Measurements from ENCODE around the gene ABI1.

Gene ABI1

DNA sequence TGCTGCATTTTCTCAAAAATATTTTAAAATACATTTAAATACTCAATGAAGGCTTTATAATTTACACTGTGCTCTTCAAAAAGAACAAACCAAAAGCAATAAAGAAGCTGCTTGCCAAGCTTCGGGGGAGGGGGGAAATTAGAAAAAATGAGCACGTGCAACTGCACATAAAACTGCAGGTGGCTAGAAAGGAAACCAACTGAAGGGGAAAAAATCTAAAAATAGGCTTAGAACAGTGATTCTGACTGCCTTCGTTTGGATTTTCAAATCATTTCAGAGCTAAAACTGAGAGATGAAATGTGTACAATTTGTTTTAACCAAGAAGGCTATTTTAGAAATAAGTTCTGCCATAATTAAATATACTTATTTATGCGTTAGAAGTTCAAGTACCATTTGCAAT is 61.4 kb downstream of the ABI1 start:
- TF ChIP-seq, protein P1, sequence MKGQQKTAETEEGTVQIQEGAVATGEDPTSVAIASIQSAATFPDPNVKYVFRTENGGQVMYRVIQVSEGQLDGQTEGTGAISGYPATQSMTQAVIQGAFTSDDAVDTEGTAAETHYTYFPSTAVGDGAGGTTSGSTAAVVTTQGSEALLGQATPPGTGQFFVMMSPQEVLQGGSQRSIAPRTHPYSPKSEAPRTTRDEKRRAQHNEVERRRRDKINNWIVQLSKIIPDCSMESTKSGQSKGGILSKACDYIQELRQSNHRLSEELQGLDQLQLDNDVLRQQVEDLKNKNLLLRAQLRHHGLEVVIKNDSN (IDR thresholded peaks at IDR 0.05) = no peak
- TF ChIP-seq ZBTB7A (IDR thresholded peaks at IDR 0.05; ENCODE audit: low read depth) (no peak), YY1 (IDR thresholded peaks at IDR 0.05; ENCODE audit: low read depth) (no peak), CEBPB (IDR thresholded peaks at IDR 0.05) (no peak), RAD21 (IDR thresholded peaks at IDR 0.05; ENCODE audit: low read depth) (no peak), TEAD4 (IDR thresholded peaks at IDR 0.05) (no peak), CREB1 (IDR thresholded peaks at IDR 0.05; ENCODE audit: low read depth) (no peak), EGR1 (IDR thresholded peaks at IDR 0.05) (no peak), TAF1 (IDR thresholded peaks at IDR 0.05; ENCODE audit: low read depth) (no peak), EP300 (IDR thresholded peaks at IDR 0.05; ENCODE audit: borderline replicate concordance) (no peak), NFIC (IDR thresholded peaks at IDR 0.05) (no peak), TCF12 (IDR thresholded peaks at IDR 0.05; ENCODE audit: low read depth) (no peak), FOXM1 (IDR thresholded peaks at IDR 0.05; ENCODE audit: borderline replicate concordance, low read depth) (no peak)
- TF ChIP-seq, protein P2, sequence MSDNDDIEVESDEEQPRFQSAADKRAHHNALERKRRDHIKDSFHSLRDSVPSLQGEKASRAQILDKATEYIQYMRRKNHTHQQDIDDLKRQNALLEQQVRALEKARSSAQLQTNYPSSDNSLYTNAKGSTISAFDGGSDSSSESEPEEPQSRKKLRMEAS (IDR thresholded peaks at IDR 0.05) = no peak; the same call in 1 of the 2 replicates
- TF ChIP-seq, protein P3, sequence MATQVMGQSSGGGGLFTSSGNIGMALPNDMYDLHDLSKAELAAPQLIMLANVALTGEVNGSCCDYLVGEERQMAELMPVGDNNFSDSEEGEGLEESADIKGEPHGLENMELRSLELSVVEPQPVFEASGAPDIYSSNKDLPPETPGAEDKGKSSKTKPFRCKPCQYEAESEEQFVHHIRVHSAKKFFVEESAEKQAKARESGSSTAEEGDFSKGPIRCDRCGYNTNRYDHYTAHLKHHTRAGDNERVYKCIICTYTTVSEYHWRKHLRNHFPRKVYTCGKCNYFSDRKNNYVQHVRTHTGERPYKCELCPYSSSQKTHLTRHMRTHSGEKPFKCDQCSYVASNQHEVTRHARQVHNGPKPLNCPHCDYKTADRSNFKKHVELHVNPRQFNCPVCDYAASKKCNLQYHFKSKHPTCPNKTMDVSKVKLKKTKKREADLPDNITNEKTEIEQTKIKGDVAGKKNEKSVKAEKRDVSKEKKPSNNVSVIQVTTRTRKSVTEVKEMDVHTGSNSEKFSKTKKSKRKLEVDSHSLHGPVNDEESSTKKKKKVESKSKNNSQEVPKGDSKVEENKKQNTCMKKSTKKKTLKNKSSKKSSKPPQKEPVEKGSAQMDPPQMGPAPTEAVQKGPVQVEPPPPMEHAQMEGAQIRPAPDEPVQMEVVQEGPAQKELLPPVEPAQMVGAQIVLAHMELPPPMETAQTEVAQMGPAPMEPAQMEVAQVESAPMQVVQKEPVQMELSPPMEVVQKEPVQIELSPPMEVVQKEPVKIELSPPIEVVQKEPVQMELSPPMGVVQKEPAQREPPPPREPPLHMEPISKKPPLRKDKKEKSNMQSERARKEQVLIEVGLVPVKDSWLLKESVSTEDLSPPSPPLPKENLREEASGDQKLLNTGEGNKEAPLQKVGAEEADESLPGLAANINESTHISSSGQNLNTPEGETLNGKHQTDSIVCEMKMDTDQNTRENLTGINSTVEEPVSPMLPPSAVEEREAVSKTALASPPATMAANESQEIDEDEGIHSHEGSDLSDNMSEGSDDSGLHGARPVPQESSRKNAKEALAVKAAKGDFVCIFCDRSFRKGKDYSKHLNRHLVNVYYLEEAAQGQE (IDR thresholded peaks at IDR 0.05; ENCODE audit: low read depth) = no peak

DNA sequence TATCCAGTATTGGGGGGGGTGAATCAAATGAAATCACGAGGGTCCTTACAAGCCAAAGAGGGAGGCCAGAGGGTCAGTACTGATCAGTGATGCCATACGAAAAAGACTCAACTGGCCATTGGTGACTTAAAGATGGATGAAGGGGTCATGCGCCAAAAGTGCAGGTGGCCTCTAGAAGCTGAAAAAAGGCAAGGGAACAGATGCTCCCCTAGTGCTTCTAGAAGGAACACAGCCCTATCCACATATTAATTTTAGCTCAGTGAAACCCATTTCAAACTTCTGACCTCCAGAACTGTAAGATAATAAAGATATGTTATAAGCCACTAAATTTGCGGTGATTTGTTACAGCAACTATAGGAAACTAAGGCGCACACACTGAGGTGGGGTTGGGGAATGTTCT is 62.5 kb downstream of the ABI1 start:
- no peak for TF ChIP-seq EGR1 (IDR thresholded peaks at IDR 0.05)
- no peak for TF ChIP-seq NFIC (IDR thresholded peaks at IDR 0.05)
- no peak for TF ChIP-seq FOXM1 (IDR thresholded peaks at IDR 0.05; ENCODE audit: borderline replicate concordance, low read depth)
- no peak for TF ChIP-seq RAD21 (IDR thresholded peaks at IDR 0.05; ENCODE audit: low read depth)
- TF ChIP-seq TEAD4 (IDR thresholded peaks at IDR 0.05) = no peak
- TF ChIP-seq, protein P2 (IDR thresholded peaks at IDR 0.05) = no peak
- no peak for TF ChIP-seq ZBTB7A (IDR thresholded peaks at IDR 0.05; ENCODE audit: low read depth)
- TF ChIP-seq TAF1 (IDR thresholded peaks at IDR 0.05; ENCODE audit: low read depth) = no peak
- TF ChIP-seq, protein P3 (IDR thresholded peaks at IDR 0.05; ENCODE audit: low read depth) = no peak
- TF ChIP-seq, protein P1 (IDR thresholded peaks at IDR 0.05) = no peak
- no peak for TF ChIP-seq CREB1 (IDR thresholded peaks at IDR 0.05; ENCODE audit: low read depth)
- TF ChIP-seq YY1 (IDR thresholded peaks at IDR 0.05; ENCODE audit: low read depth) = no peak
- TF ChIP-seq CEBPB (IDR thresholded peaks at IDR 0.05) = no peak
- TF ChIP-seq EP300 (IDR thresholded peaks at IDR 0.05; ENCODE audit: borderline replicate concordance) = no peak
- TF ChIP-seq TCF12 (IDR thresholded peaks at IDR 0.05; ENCODE audit: low read depth) = no peak

DNA sequence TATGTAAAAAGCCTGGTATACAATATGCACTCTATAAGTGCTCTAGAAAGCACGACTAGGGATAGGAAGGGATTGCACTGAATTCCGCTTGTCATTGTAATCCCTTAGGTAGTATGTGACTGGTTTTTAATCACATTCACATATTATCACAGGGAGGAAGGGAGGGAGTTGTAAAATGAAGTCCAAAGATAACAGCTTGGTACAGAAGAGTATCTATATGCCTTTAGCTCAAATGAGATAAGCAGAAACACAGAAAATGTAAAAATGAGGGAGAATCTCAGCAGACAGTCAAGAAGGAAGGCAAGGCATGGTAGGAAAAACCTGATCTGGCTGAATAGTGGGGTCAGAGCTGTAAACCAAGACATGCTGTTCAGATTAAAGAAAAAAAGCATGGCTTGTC is 63.4 kb downstream of the ABI1 start:
- no peak for TF ChIP-seq EGR1 (IDR thresholded peaks at IDR 0.05)
- TF ChIP-seq TEAD4 (IDR thresholded peaks at IDR 0.05) = no peak
- no peak for TF ChIP-seq TCF12 (IDR thresholded peaks at IDR 0.05; ENCODE audit: low read depth)
- TF ChIP-seq EP300 (IDR thresholded peaks at IDR 0.05; ENCODE audit: borderline replicate concordance) = no peak
- TF ChIP-seq ZBTB7A (IDR thresholded peaks at IDR 0.05; ENCODE audit: low read depth) = no peak
- TF ChIP-seq CEBPB (IDR thresholded peaks at IDR 0.05) = no peak
- no peak for TF ChIP-seq TAF1 (IDR thresholded peaks at IDR 0.05; ENCODE audit: low read depth)

DNA sequence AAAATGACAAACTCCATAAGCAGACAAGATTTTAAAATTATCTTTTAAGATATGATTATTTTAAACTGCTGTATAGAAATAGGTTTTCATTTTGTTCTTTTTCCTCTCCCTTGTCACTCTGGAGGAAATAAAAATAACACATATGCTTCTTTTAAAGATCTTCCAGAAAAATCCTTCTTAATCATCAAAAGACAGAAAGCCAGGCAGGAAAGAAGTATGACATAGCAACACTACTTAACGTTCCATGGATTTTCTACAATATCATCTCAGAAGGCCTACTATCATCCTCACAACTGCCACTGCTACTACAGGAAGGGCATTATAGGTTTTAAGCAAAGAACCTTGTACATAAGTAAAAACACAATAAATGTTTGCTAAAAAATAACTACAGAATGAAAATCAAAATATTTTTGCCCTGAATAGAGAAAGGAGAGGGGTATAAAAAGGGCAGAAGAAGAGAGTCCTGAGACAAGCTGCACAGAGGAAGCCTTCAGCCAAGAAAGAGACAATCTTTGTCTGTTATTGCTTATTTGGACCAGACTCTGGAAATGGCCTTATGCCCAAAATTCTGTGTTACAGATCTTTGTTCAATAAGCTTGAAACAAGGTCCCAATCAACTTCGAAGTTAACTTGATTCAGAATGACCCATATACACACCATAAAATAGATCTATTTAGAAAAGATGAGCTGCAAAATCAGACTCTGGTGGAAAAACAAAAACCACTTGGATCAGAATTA is 67.8 kb downstream of the ABI1 start:
- TF ChIP-seq TEAD4 (IDR thresholded peaks at IDR 0.05) (no peak), CEBPB (IDR thresholded peaks at IDR 0.05) (no peak), RAD21 (IDR thresholded peaks at IDR 0.05; ENCODE audit: low read depth) (no peak), CREB1 (IDR thresholded peaks at IDR 0.05; ENCODE audit: low read depth) (no peak), FOXM1 (IDR thresholded peaks at IDR 0.05; ENCODE audit: borderline replicate concordance, low read depth) (no peak), EGR1 (IDR thresholded peaks at IDR 0.05) (no peak), YY1 (IDR thresholded peaks at IDR 0.05; ENCODE audit: low read depth) (no peak), NFIC (IDR thresholded peaks at IDR 0.05) (no peak), TAF1 (IDR thresholded peaks at IDR 0.05; ENCODE audit: low read depth) (no peak), ZBTB7A (IDR thresholded peaks at IDR 0.05; ENCODE audit: low read depth) (no peak), TCF12 (IDR thresholded peaks at IDR 0.05; ENCODE audit: low read depth) (no peak)
- TF ChIP-seq, protein P3 (IDR thresholded peaks at IDR 0.05; ENCODE audit: low read depth) = no peak
- TF ChIP-seq, protein P2 (IDR thresholded peaks at IDR 0.05) = no peak
